ENCODE measurements around the gene CA10.

DNA sequence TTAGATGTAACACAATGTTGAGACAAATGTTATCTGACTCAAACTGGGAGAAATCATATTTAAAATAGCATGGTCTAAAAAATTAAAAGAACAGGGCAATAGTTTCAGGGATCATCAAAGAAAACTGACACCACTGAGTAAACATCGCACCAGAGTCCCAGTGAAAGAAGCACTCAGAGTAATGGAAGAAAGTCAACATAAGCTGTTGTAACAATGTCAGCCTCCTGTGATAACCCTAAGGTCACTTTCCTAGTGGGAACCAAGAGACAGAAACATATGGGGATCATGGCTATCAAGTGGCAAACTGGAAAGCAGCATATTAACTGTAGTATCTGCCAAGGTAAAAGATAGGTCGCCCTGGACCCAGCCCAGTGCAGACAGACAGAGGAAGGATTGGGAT lies 160.8 kb downstream of the CA10 start:
- TF ChIP-seq, protein P1, sequence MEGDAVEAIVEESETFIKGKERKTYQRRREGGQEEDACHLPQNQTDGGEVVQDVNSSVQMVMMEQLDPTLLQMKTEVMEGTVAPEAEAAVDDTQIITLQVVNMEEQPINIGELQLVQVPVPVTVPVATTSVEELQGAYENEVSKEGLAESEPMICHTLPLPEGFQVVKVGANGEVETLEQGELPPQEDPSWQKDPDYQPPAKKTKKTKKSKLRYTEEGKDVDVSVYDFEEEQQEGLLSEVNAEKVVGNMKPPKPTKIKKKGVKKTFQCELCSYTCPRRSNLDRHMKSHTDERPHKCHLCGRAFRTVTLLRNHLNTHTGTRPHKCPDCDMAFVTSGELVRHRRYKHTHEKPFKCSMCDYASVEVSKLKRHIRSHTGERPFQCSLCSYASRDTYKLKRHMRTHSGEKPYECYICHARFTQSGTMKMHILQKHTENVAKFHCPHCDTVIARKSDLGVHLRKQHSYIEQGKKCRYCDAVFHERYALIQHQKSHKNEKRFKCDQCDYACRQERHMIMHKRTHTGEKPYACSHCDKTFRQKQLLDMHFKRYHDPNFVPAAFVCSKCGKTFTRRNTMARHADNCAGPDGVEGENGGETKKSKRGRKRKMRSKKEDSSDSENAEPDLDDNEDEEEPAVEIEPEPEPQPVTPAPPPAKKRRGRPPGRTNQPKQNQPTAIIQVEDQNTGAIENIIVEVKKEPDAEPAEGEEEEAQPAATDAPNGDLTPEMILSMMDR (IDR thresholded peaks at IDR 0.05): no peak
- no peak for TF ChIP-seq POLR2A (IDR thresholded peaks at IDR 0.05)

Measured in right lobe of liver (tissue), 4 donors.